GM23248 (cell line): ENCODE data around the gene ZNF532.

Experiments
- EZH2 ChIP-seq: fragments of 200-600 bp; sonication (generic); IDR thresholded peaks from 2 replicates; pipeline ENCODE4 v1.6.1; 2018; ENCODE audit warnings: antibody characterized with exemption, mild to moderate bottlenecking; ENCODE audit not compliant: insufficient read depth, poor library complexity, severe bottlenecking
- EZH2phosphoT487 ChIP-seq: fragments of 200-600 bp; sonication (generic); IDR thresholded peaks from 2 replicates; pipeline ENCODE4 v1.6.1; 2018; ENCODE audit warnings: antibody characterized with exemption, moderate library complexity, mild to moderate bottlenecking, low read depth; ENCODE audit not compliant: insufficient read depth

DNA sequence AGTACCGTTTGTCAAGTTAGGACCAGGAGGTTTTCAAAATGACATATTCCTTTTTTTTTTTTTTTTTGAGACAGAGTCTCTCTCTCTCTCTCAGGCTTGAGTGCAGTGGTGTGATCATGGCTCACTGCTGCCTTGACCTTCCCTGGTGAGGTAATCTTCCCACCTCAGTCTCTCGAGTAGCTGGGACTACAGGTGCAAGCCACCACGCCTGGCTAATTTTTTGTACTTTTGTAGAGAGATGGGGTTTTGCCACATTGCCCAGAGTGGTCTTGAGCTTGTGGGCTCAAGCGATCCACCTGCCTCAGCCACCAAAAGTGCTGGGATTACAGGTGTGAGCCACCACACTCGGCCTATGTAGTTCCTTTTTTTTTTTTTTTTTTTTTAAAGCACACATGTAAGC lies 147.1 kb downstream of the ZNF532 start:
- no peak for TF ChIP-seq EZH2
- no peak for TF ChIP-seq EZH2phosphoT487
